GM23338 (cell line): ENCODE results near the gene CNRIP1. TPM values are rescaled to one million over a fixed set of nuclear protein-coding genes. Genes with fewer than 3 reads are reported as not detected.

Experiments used
- ATAC-seq: fragments of 200-7000 bp; cut with Tn5 transposase; 3 replicates; pipeline ENCODE4 v1.9.1; 2020
- DNase-seq: peaks from one replicate; pipeline ENCODE4 v3.0.0-alpha.2; 2015; ENCODE audit warnings: low spot score
- H2AFZ ChIP-seq: fragments of 200-600 bp; sonication (generic); 2 replicates; pipeline ENCODE4 v1.8.0; 2016; ENCODE audit warnings: antibody characterized with exemption, mild to moderate bottlenecking, moderate library complexity
- H3F3A ChIP-seq: fragments of 200-600 bp; sonication (generic); replicated peaks from 2 replicates; pipeline ENCODE4 v1.8.0; 2017; ENCODE audit warnings: antibody characterized with exemption, mixed run types, low read depth
- H3K27ac ChIP-seq: fragments of 200-600 bp; sonication (generic); 2 replicates; pipeline ENCODE4 v1.6.1; 2016; ENCODE audit warnings: low read depth
- H3K27me3 ChIP-seq: fragments of 200-600 bp; sonication (generic); 2 replicates; pipeline ENCODE4 v1.8.0; 2016; ENCODE audit warnings: mild to moderate bottlenecking, mixed run types, moderate library complexity; ENCODE audit not compliant: insufficient read depth
- H3K36me3 ChIP-seq: fragments of 200-600 bp; sonication (generic); 2 replicates; pipeline ENCODE4 v1.8.0; 2016; ENCODE audit warnings: mild to moderate bottlenecking; ENCODE audit not compliant: insufficient read depth
- H3K4me1 ChIP-seq: fragments of 200-600 bp; sonication (generic); 2 replicates; pipeline ENCODE4 v1.8.0; 2016; ENCODE audit warnings: mild to moderate bottlenecking, moderate library complexity; ENCODE audit not compliant: insufficient read depth
- H3K4me2 ChIP-seq: fragments of 200-600 bp; sonication (generic); 2 replicates; pipeline ENCODE4 v1.7.1; 2017; ENCODE audit warnings: mixed run types
- H3K4me3 ChIP-seq: fragments of 200-600 bp; sonication (generic); 2 replicates; pipeline ENCODE4 v1.6.1; 2016; ENCODE audit warnings: mixed run types
- H3K79me2 ChIP-seq: fragments of 200-600 bp; sonication (generic); replicated peaks from 2 replicates; pipeline ENCODE4 v1.8.0; 2017; ENCODE audit warnings: mild to moderate bottlenecking; ENCODE audit not compliant: insufficient read depth
- H3K9me2 ChIP-seq: fragments of 200-600 bp; sonication (generic); 2 replicates; pipeline ENCODE4 v1.8.0; 2017; ENCODE audit not compliant: insufficient read depth
- H4K20me1 ChIP-seq: fragments of 200-600 bp; sonication (generic); replicated peaks from 2 replicates; pipeline ENCODE4 v1.8.0; 2017; ENCODE audit warnings: mild to moderate bottlenecking; ENCODE audit not compliant: insufficient read depth
- H3K27ac Mint-ChIP-seq: 2 replicates; pipeline ENCODE4 v1.8.0; 2020; ENCODE audit warnings: inconsistent platforms, mild to moderate bottlenecking, moderate library complexity, mixed read lengths
- H3K27me3 Mint-ChIP-seq: 3 replicates; pipeline ENCODE4 v1.8.0; 2022; ENCODE audit warnings: low read depth, mild to moderate bottlenecking, moderate library complexity, mixed read lengths, inconsistent platforms; ENCODE audit not compliant: insufficient read depth, poor library complexity
- H3K36me3 Mint-ChIP-seq: 3 replicates; pipeline ENCODE4 v1.8.0; 2021; ENCODE audit warnings: low read depth, mild to moderate bottlenecking, inconsistent platforms, moderate library complexity, mixed read lengths
- H3K4me1 Mint-ChIP-seq: 3 replicates; pipeline ENCODE4 v1.8.0; 2020; ENCODE audit warnings: mild to moderate bottlenecking, inconsistent platforms, mixed read lengths
- H3K4me3 Mint-ChIP-seq: 3 replicates; pipeline ENCODE4 v1.8.0; 2021; ENCODE audit warnings: moderate library complexity, mild to moderate bottlenecking, inconsistent platforms, mixed read lengths
- H3K9me3 Mint-ChIP-seq: 3 replicates; pipeline ENCODE4 v1.8.0; 2020; ENCODE audit warnings: moderate library complexity, mild to moderate bottlenecking, inconsistent platforms, mixed read lengths
- CREB1 ChIP-seq: fragments of 250-450 bp; sonication (Bioruptor Pico); IDR thresholded peaks from 2 replicates; pipeline ENCODE4 v1.5.0; 2020; ENCODE audit warnings: low read depth, mild to moderate bottlenecking, moderate library complexity
- ETS1 ChIP-seq: IDR thresholded peaks from 2 replicates; pipeline ENCODE4 v1.6.1; 2016; ENCODE audit warnings: antibody characterized with exemption
- EZH2 ChIP-seq: fragments of 200-600 bp; sonication (generic); IDR thresholded peaks from one replicate; pipeline ENCODE4 v1.8.0; 2017; ENCODE audit warnings: antibody characterized with exemption, mild to moderate bottlenecking, low read depth; ENCODE audit not compliant: unreplicated experiment
- EZH2phosphoT487 ChIP-seq: fragments of 200-600 bp; sonication (generic); IDR thresholded peaks from one replicate; pipeline ENCODE4 v1.8.1; 2018; ENCODE audit warnings: antibody characterized with exemption; ENCODE audit not compliant: unreplicated experiment
- JUNB ChIP-seq: IDR thresholded peaks from one replicate; pipeline ENCODE4 v1.6.1; 2016; ENCODE audit warnings: antibody characterized with exemption; ENCODE audit not compliant: unreplicated experiment
- NANOG ChIP-seq: IDR thresholded peaks from 2 replicates; pipeline ENCODE4 v1.6.1; 2016; ENCODE audit warnings: antibody characterized with exemption, borderline replicate concordance
- POLR2AphosphoS5 ChIP-seq: IDR thresholded peaks from 2 replicates; pipeline ENCODE4 v1.6.1; 2016; ENCODE audit warnings: antibody characterized with exemption, low read depth
- STAT1 ChIP-seq: IDR thresholded peaks from one replicate; pipeline ENCODE4 v1.6.1; 2016; ENCODE audit warnings: antibody characterized with exemption; ENCODE audit not compliant: unreplicated experiment
- ZNF114 ChIP-seq: fragments of 250-450 bp; sonication (Bioruptor Pico); IDR thresholded peaks from 2 replicates; pipeline ENCODE4 v1.5.0; 2020; ENCODE audit warnings: mild to moderate bottlenecking, moderate library complexity
- ZNF331 ChIP-seq: fragments of 250-450 bp; sonication (Bioruptor Pico); IDR thresholded peaks from 2 replicates; pipeline ENCODE4 v1.5.0; 2020; ENCODE audit warnings: low read depth, mild to moderate bottlenecking, moderate library complexity
- polyA plus RNA-seq: library from polyadenylated mRNA; unstranded; fragments of >200 nt; fragmentation: Nextera tagmentation; extraction: Ambion mirVana; gene quantifications from 2 replicates; pipeline ENCODE4 v1.2.1, GENCODE V29; 2016
- total RNA-seq: library from RNA; depleted of rRNA; stranded (reverse); fragments of >200 nt; shearing (Covaris generic); gene quantifications from 2 replicates; pipeline ENCODE4 v1.2.3, GENCODE V29; 2014
- TF ChIP-seq, protein P1 (sequence below): IDR thresholded peaks from one replicate; pipeline ENCODE4 v1.6.1; 2018; ENCODE audit warnings: antibody characterized with exemption; ENCODE audit not compliant: unreplicated experiment
- TF ChIP-seq, protein P2 (sequence below), 2 experiments: fragments of 200-600 bp in 1 of 2; sonication (generic) in 1 of 2; conservative IDR thresholded peaks; 2 replicates each; pipeline versions ENCODE4 v1.5.1 to v1.6.1; 2016 to 2017; ENCODE audit warnings: antibody characterized with exemption in 2 of 2, low read depth in 2 of 2, mild to moderate bottlenecking in 2 of 2, moderate library complexity in 1 of 2

CNRIP1 gene
- total and polyA plus RNA-seq, 2 experiments from 2014 or later: 5.9 to 6.9 TPM

- TF ChIP-seq, protein P1, sequence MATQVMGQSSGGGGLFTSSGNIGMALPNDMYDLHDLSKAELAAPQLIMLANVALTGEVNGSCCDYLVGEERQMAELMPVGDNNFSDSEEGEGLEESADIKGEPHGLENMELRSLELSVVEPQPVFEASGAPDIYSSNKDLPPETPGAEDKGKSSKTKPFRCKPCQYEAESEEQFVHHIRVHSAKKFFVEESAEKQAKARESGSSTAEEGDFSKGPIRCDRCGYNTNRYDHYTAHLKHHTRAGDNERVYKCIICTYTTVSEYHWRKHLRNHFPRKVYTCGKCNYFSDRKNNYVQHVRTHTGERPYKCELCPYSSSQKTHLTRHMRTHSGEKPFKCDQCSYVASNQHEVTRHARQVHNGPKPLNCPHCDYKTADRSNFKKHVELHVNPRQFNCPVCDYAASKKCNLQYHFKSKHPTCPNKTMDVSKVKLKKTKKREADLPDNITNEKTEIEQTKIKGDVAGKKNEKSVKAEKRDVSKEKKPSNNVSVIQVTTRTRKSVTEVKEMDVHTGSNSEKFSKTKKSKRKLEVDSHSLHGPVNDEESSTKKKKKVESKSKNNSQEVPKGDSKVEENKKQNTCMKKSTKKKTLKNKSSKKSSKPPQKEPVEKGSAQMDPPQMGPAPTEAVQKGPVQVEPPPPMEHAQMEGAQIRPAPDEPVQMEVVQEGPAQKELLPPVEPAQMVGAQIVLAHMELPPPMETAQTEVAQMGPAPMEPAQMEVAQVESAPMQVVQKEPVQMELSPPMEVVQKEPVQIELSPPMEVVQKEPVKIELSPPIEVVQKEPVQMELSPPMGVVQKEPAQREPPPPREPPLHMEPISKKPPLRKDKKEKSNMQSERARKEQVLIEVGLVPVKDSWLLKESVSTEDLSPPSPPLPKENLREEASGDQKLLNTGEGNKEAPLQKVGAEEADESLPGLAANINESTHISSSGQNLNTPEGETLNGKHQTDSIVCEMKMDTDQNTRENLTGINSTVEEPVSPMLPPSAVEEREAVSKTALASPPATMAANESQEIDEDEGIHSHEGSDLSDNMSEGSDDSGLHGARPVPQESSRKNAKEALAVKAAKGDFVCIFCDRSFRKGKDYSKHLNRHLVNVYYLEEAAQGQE: no peak
- no peak for TF ChIP-seq NANOG
- no peak for TF ChIP-seq ZNF114 (CRISPR knock-in tag)
- TF ChIP-seq POLR2AphosphoS5: no peak
- no peak for TF ChIP-seq JUNB
- no peak for TF ChIP-seq CREB1 (CRISPR knock-in tag)
- TF ChIP-seq EZH2phosphoT487: no peak
- no peak for TF ChIP-seq ETS1
Observed at GRCh38 chr2:68266655-68267054, 53.1 kb downstream of the CNRIP1 start (continued).

DNA sequence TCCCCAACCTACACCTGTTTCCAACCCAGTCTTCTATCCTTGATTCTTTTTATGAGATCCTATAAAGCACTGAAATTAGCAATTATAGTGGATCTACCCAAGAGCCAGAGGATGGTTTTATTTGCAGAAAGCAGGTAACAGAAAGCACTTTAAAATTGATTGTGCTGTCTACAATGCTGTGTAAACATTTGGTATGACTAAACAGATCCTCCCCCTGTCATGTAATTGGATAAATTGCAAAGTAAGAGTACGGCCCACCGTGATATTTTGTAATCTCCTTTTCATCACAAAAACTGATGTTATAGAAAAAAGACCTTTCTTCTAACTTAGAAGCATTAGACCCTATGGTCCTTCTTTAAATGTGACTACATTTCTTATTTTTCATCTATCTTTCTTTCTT lies 56.1 kb downstream of the CNRIP1 start:
- Mint-ChIP-seq H3K27ac (no peak overlapping the region), H3K36me3 (no peaks in the 10 kb centered on the region), H3K4me1 (no peaks in the 10 kb centered on the region; the same call in 2 of the 3 replicates), H3K4me3 (no peak overlapping the region), H3K27me3 (no peaks in the 10 kb centered on the region), H3K9me3 (no peaks in the 10 kb centered on the region)
- no peaks in the 10 kb centered on the region for H3K4me1 ChIP-seq
- H2AFZ ChIP-seq: no peak overlapping the region
- H4K20me1 ChIP-seq: no peaks in the 10 kb centered on the region
- no peaks in the 10 kb centered on the region for H3K79me2 ChIP-seq
- H3K4me2 ChIP-seq: no peak overlapping the region
- H3K27ac ChIP-seq: no peak overlapping the region
- H3F3A ChIP-seq: no peaks in the 10 kb centered on the region
- no peaks in the 10 kb centered on the region for H3K9me2 ChIP-seq
- no peaks in the 10 kb centered on the region for H3K36me3 ChIP-seq
- H3K27me3 ChIP-seq: no peaks in the 10 kb centered on the region
- DNase-seq (no peak), ATAC-seq (no peak)
- no peak overlapping the region for H3K4me3 ChIP-seq
- no peak for TF ChIP-seq STAT1
- TF ChIP-seq ZNF114 (CRISPR knock-in tag): no peak
- TF ChIP-seq, protein P1: no peak
- no peak for TF ChIP-seq ETS1
- TF ChIP-seq NANOG: no peak
- no peak for TF ChIP-seq JUNB
- no peak for TF ChIP-seq POLR2AphosphoS5
- no peak for TF ChIP-seq EZH2
- no peak for TF ChIP-seq EZH2phosphoT487
- TF ChIP-seq CREB1 (CRISPR knock-in tag): no peak
- TF ChIP-seq ZNF331 (CRISPR knock-in tag): no peak
- TF ChIP-seq, protein P2, sequence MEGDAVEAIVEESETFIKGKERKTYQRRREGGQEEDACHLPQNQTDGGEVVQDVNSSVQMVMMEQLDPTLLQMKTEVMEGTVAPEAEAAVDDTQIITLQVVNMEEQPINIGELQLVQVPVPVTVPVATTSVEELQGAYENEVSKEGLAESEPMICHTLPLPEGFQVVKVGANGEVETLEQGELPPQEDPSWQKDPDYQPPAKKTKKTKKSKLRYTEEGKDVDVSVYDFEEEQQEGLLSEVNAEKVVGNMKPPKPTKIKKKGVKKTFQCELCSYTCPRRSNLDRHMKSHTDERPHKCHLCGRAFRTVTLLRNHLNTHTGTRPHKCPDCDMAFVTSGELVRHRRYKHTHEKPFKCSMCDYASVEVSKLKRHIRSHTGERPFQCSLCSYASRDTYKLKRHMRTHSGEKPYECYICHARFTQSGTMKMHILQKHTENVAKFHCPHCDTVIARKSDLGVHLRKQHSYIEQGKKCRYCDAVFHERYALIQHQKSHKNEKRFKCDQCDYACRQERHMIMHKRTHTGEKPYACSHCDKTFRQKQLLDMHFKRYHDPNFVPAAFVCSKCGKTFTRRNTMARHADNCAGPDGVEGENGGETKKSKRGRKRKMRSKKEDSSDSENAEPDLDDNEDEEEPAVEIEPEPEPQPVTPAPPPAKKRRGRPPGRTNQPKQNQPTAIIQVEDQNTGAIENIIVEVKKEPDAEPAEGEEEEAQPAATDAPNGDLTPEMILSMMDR (conservative IDR thresholded peaks at IDR 0.05; ENCODE audit: low read depth in 2 of 2): no peak
